Glomerular visceral epithelial cell (primary cell): Measurements from ENCODE around the gene NOP16.
"Not testable (repeated sequence)": the region's sequence is repeated elsewhere in the genome, so short reads cannot be mapped to it uniquely, and the experiment has no call there.

Experiments
- DNase-seq: peaks from one replicate; pipeline ENCODE4 v3.0.0-alpha.2; 2016; ENCODE audit errors: extremely low spot score

The NOP16 gene

GRCh38 chr5:176409765-176410164 lies 21.4 kb upstream of the NOP16 start:
- DNase-seq = no peak

- DNase-seq = no peak
Observed at GRCh38 chr5:176408590-176408989, 20.2 kb upstream of the NOP16 start.

GRCh38 chr5:176408252-176408573 lies 19.8 kb upstream of the NOP16 start:
- DNase-seq = not testable (repeated sequence)

- no peak for DNase-seq
Observed at GRCh38 chr5:176407456-176408251, 19.3 kb upstream of the NOP16 start.

GRCh38 chr5:176406436-176407052 lies 18.1 kb upstream of the NOP16 start:
- no peak for DNase-seq

GRCh38 chr5:176405656-176406435 lies 17.4 kb upstream of the NOP16 start:
- DNase-seq = no peak

GRCh38 chr5:176401281-176402205 lies 13.1 kb upstream of the NOP16 start:
- DNase-seq = no peak

- DNase-seq = no peak
Observed at GRCh38 chr5:176400382-176401156, 12.2 kb upstream of the NOP16 start.

GRCh38 chr5:176397736-176398420 lies 9.5 kb upstream of the NOP16 start:
- DNase-seq = no peak

GRCh38 chr5:176396330-176396729 lies 7.9 kb upstream of the NOP16 start:
- DNase-seq = no peak

GRCh38 chr5:176394881-176395675 lies 6.7 kb upstream of the NOP16 start:
- DNase-seq = no peak

- no peak for DNase-seq
Observed at GRCh38 chr5:176394096-176394495, 5.7 kb upstream of the NOP16 start.

- DNase-seq = no peak
Observed at GRCh38 chr5:176392526-176392925, 4.1 kb upstream of the NOP16 start.

GRCh38 chr5:176391999-176392398 lies 3.6 kb upstream of the NOP16 start:
- no peak for DNase-seq

GRCh38 chr5:176391479-176391878 lies 3.1 kb upstream of the NOP16 start:
- DNase-seq = no peak

GRCh38 chr5:176389135-176390123 lies 1.0 kb upstream of the NOP16 start:
- DNase-seq = no peak

- DNase-seq = peak; percentile 37
Observed at GRCh38 chr5:176388003-176388443, 375 bp downstream of the NOP16 start.

GRCh38 chr5:176387384-176387925 lies 943 bp downstream of the NOP16 start:
- no peak for DNase-seq
